ENCODE data around the gene REM2.
"Not testable (repeated sequence)": the region's sequence is repeated elsewhere in the genome, so short reads cannot be mapped to it uniquely, and the experiment has no call there.

- not testable (repeated sequence) for TF ChIP-seq CTCF (IDR thresholded peaks at IDR 0.05); ZNF416 (CRISPR knock-in tag; IDR thresholded peaks at IDR 0.05); HMGXB4 (CRISPR knock-in tag; IDR thresholded peaks at IDR 0.05); ZNF121 (CRISPR knock-in tag; IDR thresholded peaks at IDR 0.05); ETV6 (CRISPR knock-in tag; IDR thresholded peaks at IDR 0.05); NR2C2 (CRISPR knock-in tag; IDR thresholded peaks at IDR 0.05)
- TF ChIP-seq, protein P1, sequence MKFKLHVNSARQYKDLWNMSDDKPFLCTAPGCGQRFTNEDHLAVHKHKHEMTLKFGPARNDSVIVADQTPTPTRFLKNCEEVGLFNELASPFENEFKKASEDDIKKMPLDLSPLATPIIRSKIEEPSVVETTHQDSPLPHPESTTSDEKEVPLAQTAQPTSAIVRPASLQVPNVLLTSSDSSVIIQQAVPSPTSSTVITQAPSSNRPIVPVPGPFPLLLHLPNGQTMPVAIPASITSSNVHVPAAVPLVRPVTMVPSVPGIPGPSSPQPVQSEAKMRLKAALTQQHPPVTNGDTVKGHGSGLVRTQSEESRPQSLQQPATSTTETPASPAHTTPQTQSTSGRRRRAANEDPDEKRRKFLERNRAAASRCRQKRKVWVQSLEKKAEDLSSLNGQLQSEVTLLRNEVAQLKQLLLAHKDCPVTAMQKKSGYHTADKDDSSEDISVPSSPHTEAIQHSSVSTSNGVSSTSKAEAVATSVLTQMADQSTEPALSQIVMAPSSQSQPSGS (CRISPR knock-in tag; IDR thresholded peaks at IDR 0.05; ENCODE audit: borderline replicate concordance, low read depth): not testable (repeated sequence)
- TF ChIP-seq, protein P2, sequence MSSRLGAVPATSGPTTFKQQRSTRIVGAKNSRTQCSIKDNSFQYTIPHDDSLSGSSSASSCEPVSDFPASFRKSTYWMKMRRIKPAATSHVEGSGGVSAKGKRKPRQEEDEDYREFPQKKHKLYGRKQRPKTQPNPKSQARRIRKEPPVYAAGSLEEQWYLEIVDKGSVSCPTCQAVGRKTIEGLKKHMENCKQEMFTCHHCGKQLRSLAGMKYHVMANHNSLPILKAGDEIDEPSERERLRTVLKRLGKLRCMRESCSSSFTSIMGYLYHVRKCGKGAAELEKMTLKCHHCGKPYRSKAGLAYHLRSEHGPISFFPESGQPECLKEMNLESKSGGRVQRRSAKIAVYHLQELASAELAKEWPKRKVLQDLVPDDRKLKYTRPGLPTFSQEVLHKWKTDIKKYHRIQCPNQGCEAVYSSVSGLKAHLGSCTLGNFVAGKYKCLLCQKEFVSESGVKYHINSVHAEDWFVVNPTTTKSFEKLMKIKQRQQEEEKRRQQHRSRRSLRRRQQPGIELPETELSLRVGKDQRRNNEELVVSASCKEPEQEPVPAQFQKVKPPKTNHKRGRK (CRISPR knock-in tag; IDR thresholded peaks at IDR 0.05; ENCODE audit: borderline replicate concordance): not testable (repeated sequence)
- TF ChIP-seq, protein P3, sequence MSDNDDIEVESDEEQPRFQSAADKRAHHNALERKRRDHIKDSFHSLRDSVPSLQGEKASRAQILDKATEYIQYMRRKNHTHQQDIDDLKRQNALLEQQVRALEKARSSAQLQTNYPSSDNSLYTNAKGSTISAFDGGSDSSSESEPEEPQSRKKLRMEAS (CRISPR knock-in tag; IDR thresholded peaks at IDR 0.05): not testable (repeated sequence)
- TF ChIP-seq, protein P4, sequence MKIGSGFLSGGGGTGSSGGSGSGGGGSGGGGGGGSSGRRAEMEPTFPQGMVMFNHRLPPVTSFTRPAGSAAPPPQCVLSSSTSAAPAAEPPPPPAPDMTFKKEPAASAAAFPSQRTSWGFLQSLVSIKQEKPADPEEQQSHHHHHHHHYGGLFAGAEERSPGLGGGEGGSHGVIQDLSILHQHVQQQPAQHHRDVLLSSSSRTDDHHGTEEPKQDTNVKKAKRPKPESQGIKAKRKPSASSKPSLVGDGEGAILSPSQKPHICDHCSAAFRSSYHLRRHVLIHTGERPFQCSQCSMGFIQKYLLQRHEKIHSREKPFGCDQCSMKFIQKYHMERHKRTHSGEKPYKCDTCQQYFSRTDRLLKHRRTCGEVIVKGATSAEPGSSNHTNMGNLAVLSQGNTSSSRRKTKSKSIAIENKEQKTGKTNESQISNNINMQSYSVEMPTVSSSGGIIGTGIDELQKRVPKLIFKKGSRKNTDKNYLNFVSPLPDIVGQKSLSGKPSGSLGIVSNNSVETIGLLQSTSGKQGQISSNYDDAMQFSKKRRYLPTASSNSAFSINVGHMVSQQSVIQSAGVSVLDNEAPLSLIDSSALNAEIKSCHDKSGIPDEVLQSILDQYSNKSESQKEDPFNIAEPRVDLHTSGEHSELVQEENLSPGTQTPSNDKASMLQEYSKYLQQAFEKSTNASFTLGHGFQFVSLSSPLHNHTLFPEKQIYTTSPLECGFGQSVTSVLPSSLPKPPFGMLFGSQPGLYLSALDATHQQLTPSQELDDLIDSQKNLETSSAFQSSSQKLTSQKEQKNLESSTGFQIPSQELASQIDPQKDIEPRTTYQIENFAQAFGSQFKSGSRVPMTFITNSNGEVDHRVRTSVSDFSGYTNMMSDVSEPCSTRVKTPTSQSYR (CRISPR knock-in tag; IDR thresholded peaks at IDR 0.05): not testable (repeated sequence)
- TF ChIP-seq, protein P5, sequence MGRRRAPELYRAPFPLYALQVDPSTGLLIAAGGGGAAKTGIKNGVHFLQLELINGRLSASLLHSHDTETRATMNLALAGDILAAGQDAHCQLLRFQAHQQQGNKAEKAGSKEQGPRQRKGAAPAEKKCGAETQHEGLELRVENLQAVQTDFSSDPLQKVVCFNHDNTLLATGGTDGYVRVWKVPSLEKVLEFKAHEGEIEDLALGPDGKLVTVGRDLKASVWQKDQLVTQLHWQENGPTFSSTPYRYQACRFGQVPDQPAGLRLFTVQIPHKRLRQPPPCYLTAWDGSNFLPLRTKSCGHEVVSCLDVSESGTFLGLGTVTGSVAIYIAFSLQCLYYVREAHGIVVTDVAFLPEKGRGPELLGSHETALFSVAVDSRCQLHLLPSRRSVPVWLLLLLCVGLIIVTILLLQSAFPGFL (CRISPR knock-in tag; IDR thresholded peaks at IDR 0.05; ENCODE audit: borderline replicate concordance): not testable (repeated sequence)
Measured at GRCh38 chr14:22860377-22860776, 22.6 kb upstream of the REM2 start.

Measured in WTC11 (cell line).